GM21360 (cell line): ENCODE results near the gene BMP7.

Experiments used
- ATAC-seq: cut with Tn5 transposase; IDR thresholded peaks from one replicate; pipeline ENCODE4 v1.9.1; 2021; ENCODE audit warnings: mild to moderate bottlenecking, moderate library complexity; ENCODE audit not compliant: unreplicated experiment

BMP7 gene

DNA sequence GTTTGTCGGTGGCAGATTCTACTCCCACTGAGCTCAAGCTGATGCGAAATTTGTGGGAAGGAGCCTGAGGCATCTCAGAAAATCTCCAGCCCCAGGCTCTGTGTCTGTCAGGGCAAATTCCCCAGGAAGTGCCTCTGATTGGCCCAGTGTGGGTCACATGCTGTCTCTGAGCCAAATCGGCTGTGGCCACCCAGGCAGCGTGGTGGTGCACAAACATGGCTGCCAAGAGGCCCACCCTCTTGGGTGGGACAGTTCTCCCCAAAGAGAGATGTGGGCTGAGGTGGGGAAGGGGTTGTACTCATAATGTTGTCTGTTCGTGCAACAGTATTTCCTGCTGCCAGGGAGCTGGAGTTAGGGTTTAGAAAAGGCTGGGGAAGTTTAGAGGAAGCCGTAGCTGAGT is 130.6 kb downstream of the BMP7 start:
- no peak for ATAC-seq

DNA sequence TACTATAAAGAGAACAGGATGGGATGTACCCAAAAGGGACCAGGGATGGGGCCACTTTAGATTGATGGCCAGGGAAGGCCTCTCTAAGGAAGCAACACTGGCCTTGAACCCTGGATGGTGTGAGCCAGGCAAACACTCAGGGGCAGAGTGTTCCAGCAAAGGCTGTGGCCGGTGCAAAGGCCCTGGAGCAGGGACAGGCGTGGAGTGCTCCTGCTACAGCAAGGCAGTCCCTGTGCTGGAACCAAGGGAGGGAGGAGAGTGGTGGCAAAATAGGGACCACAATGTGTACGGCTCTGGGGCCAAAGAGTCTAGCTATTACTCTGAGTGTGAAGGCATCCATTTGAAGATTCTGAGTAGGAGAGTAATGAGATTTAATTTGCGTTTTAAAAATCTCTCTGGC is 131.6 kb downstream of the BMP7 start:
- ATAC-seq, result no peak

- no peak for ATAC-seq
Measured at GRCh38 chr20:57133926-57134650, 132.4 kb downstream of the BMP7 start.

- no peak for ATAC-seq
Measured at GRCh38 chr20:57131601-57132391, 134.6 kb downstream of the BMP7 start.

DNA sequence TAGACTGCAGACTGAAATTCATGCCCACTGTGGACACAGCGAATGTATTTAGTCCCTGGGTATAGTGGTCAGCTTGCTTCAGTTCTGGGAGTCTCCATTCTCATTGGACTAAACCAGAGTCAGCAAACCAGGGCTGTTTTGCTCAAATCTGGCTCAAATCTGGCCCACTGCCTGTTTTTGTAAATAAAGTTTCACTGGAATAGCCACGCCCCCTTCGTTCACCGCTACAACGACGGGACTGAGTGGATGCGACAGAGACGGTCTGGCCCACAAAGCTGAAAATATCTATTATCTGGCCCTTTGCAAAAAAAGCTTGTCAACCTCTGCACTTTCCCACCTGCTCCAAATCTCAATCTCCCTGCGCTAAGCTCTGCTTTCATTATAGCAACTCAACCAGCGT is 135.4 kb downstream of the BMP7 start:
- ATAC-seq, result no peak

GRCh38 chr20:57130160-57130772 is 136.2 kb downstream of the BMP7 start:
- no peak for ATAC-seq

- ATAC-seq, result no peak
Measured at GRCh38 chr20:57129303-57129702, 137.1 kb downstream of the BMP7 start.

- ATAC-seq, result no peak
Measured at GRCh38 chr20:57128044-57128757, 138.2 kb downstream of the BMP7 start.

DNA sequence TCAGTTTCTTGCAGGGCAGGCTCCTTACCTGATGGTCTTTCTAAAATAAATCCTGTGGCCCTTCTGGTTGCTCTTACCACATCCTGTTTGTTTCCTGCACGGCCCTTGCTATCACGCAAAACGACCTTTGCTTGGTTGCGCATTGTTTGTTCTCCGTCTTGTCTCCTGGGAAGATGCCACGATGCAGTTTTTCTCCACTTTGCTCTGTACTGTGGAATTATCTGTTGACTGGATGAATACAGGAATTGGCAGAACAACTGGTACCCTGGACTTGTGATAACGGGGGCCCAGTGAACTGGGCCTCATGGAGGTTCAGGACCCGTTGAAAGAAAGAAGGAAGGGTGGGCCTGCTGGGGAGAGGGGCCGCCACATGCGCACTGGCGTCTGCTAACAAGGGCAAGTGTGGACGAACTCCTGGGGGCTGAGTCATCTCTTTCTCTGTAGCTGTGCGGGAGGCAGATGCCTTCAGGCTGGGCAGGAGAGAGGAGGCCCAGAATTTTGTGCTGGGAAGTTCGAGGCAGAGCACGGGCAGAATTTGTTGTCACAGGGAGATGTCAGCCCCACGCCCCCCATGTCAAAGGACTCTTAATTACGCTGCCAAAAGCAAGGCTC is 139.9 kb downstream of the BMP7 start:
- ATAC-seq, result no peak

- ATAC-seq, result no peak
Measured at GRCh38 chr20:57124800-57125517, 141.5 kb downstream of the BMP7 start.

DNA sequence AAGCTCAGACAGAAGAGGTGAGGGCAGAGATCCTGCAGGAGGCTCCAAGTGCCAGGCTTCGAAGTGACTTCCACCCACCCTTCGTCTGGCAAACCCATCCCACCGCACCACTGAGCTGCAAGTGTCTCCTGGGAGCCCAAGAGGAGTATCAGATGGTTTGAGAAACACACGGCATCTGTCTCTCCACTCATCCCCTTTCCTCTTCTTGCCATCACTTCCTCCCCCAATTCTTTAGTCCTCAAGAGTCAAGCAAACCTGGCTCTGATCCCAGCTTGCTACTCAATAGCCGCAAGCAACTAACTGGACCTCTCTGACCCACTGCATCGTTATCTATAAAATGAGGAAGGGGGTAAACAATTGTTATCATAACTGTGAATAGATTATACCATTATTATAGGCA is 142.1 kb downstream of the BMP7 start:
- ATAC-seq, result no peak

- ATAC-seq, result no peak
Measured at GRCh38 chr20:57123504-57123903, 142.9 kb downstream of the BMP7 start.

DNA sequence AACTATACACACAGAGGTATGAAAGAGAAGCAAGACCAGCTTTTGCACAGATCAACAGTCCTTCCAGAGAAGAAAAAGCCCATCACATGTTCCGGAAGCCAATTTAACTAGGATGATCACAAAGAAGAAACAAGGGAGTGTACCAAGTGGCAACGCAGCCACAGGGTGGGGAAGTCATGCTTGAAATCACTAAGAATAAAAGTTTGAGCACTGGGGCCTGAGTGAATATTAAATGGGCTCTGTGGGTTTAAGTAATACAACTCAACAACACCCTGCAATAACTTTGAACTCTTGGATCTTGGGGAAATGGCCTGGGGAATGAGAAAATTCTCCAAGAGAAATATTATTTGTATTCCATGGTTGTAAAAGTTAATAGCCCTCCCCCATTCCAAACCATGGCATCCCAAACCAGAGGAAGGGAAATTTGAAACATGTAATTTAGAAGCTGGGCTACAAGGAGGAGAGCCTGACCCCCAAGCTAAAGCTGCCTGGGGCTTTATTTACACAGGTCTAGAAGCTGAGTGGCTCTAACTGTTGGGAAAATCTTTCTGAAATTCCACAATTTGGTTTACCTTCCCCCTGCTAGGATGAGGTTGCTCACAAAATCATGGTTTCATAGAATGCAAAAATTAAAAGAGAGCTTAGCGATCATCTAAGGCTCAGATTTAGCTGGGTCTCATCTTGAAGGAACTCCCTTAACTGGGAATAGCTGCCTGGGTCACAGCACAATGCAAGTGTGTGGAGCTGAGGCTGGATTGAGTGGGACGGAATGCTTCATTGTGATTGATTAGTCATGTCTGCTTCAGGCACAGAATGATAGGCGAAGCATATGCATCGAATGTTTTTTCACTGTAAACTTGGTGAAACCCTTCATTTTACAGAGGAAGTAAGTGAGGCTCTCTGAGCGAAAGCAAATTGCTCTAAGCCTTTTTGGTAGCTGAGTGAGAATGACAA is 143.6 kb downstream of the BMP7 start:
- no peak for ATAC-seq

- ATAC-seq, result no peak
Measured at GRCh38 chr20:57118964-57119363, 147.5 kb downstream of the BMP7 start.
